COLO668 (cell line): ENCODE data around the gene CYP2W1.

Source experiments
- DNase-seq: peaks from one replicate; lab custom pipeline; 2025; ENCODE audit not compliant: unreplicated experiment; lab: John Stamatoyannopoulos, UW

The CYP2W1 gene

GRCh38 chr7:979886-980571 lies 3.0 kb upstream of the CYP2W1 start:
- no peak for DNase-seq

DNA sequence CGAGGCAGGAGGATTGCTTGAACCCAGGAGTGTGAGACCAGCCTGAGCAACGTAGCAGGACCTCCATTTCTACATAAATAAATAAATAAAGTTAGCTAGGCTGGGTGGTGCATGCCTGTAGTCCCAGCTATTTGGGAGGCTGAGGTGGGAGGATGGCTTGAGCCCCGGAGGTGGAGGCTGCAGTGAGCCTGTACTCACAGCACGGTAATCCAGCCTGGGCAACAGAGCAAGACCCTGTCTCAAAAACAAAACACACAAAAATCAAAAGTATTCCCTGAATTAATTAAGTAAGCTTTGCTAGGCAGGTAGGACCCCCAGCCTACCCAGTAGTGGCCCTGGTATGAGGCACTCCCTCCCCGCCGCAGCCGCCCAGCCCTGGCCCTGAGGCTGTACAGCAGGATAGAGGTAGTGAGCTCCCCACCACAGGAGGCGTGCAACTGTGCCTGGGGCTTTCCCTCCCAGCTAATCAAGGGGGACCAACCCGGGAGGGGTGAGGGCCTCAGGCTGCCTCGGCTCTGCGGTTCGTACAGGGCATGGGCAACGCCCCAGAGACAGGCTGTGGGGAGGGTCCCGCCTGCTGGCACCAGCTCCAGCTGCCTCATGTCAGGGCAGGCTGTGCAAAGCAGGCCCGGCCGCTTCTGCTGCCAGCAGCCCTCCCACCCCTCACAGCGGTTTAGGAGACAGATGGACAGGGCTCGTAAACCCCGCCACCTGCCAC lies 1.0 kb upstream of the CYP2W1 start:
- DNase-seq: peak; percentile 89

DNA sequence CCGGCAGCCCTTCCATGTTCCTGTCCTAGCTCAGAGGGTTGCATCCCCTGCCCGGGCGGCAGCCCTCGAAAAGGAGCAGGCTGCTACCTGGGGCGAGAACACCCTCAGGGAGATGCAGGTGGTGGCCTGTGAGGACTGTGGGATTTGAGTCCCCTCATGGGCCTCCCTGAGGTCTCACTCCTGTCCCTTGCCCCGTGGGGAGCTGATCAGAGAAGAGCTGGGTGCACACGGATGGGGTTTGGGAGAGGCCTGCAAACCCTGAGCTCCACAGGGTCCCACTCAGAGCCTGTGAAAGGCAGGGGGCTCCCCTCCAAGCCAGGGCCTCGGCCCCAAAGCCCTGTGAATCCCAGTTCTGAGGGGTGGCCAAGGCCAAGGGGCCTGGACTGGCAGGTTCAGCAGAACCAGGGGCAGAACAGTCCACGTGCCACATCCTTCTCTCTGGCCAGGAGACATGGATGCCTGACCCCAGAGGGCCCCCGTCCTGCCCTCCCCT lies 424 bp upstream of the CYP2W1 start:
- DNase-seq: no peak

GRCh38 chr7:983616-984071 lies 663 bp downstream of the CYP2W1 start:
- DNase-seq: no peak

- DNase-seq: peak; percentile 36
Measured at GRCh38 chr7:984361-985126, 1.6 kb downstream of the CYP2W1 start.

GRCh38 chr7:985127-985416 lies 2.1 kb downstream of the CYP2W1 start:
- DNase-seq: no peak

DNA sequence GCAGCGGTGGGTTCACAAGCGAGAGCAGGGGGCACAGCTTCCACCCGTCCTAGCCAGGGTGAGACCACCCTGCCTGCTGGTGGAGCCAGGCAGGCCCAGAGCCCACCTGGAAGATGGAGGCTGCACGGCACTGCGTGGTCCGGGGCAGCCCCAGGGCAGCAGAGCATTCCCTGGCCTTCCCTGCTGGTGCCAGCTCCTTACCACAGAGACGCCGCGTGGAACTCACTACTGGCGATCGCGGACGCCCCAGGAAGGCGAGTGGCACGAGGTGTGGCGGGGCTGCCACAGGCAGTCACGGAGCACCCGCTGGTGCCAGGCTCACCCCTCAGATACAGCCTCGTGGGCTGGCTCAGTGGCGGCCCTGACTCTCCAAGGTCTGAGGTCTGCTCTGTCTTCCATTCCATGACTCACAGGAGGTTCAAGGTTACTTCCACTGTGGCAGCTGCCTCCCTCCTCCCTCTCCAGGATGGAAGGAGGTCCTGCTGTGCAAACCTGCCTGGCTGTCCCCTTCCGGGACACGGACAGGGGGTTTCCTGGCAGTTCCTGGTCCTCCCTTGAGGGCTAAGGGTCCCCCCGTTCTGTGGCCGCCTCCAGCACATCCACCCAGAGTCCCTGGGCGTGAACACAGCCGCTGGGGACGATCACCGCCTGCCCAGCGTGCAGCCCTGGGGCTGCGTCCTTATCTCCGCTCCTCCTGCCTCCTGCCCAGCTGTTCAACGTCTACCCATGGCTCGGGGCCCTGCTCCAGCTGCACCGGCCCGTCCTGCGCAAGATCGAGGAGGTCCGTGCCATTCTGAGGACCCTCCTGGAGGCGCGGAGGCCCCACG lies 3.1 kb downstream of the CYP2W1 start:
- peak; percentile 52 for DNase-seq

DNA sequence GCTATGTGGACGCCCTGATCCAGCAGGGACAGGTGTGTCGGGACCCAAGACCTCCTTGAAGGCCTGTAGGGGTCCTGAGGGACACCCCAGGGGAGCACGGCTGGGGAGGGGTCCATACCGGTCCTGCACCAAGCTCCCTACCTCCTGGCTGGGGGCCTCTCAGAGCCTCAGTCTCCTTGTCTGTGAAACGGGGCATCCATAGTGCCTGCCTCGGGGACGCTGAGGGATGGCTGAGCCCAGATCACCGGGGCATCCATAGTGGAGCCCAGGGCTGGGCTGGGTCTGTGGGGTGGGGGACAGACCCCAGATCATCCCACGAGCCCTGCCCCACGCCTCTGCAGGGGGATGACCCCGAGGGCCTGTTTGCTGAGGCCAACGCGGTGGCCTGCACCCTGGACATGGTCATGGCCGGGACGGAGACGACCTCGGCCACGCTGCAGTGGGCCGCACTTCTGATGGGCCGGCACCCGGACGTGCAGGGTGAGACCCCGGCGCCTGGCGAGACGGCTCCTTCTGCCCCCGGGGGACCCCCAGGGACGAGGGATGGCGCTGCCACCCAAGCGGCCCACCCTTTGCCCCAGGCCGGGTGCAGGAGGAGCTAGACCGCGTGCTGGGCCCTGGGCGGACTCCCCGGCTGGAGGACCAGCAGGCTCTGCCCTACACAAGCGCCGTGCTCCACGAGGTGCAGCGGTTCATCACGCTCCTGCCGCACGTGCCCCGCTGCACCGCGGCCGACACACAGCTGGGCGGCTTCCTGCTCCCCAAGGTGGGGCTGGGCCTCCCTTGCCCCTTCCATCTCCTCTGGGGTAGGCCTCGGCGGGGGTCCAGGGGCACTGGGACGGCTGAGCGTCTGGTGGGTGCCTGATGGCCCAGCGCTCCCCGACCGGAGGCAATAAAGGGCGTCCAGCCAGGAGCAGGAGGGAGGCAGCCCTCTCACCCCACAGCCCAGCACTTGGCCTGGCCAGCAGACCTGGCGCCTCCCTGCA lies 4.1 kb downstream of the CYP2W1 start:
- DNase-seq: peak; percentile 61

DNA sequence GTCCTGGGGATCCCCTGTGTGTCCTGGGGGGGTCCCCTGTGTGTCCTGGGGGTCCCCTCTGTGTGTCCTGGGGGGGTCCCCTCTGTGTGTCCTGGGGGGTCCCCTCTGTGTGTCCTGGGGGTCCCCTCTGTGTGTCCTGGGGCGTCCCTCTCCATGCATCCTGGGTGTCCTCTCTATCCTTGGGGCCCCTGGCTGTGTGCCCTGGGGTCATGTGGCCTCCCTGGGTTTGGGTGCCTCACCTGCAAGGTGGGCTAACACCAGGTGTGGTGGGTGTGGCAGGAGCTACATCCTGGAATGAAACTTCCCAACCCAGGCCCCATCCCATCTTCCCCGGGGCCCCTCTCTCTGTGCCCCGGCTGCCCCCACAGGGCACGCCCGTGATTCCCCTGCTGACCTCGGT lies 4.9 kb downstream of the CYP2W1 start:
- no peak for DNase-seq

DNA sequence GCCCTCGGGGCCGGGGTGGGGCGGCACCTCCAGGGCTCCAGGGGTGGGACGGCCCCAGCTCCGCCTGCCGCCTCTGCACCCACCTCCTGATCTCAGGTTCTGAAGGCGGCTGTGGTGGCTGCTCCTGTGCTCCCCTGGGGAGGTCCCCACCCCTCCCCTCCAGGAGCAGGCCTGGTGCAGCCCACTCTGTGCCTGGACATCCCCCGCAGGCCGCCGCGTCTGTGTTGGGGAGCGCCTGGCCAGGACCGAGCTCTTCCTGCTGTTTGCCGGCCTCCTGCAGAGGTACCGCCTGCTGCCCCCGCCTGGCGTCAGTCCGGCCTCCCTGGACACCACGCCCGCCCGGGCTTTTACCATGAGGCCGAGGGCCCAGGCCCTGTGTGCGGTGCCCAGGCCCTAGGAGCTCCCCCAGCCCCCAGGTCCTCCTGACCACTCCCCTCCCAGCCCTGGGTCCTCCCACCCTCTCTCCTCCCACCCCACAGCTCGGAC lies 5.5 kb downstream of the CYP2W1 start:
- DNase-seq: peak; percentile 44

GRCh38 chr7:988963-989529 lies 6.1 kb downstream of the CYP2W1 start:
- no peak for DNase-seq

- DNase-seq: no peak
Measured at GRCh38 chr7:990352-990932, 7.5 kb downstream of the CYP2W1 start.

GRCh38 chr7:990933-991728 lies 8.2 kb downstream of the CYP2W1 start:
- no peak for DNase-seq

GRCh38 chr7:991729-992656 lies 9.0 kb downstream of the CYP2W1 start:
- no peak for DNase-seq

- peak; percentile 99 for DNase-seq
Measured at GRCh38 chr7:992709-993607, 10.0 kb downstream of the CYP2W1 start.
